ENCODE data around the gene TFIP11.

The TFIP11 gene

GRCh38 chr22:26536056-26536761 lies 23.9 kb upstream of the TFIP11 start:
- Histone ChIP-seq H3K4me3 (ENCODE audit: low read depth, low read length) (no peak overlapping the region), H3K79me2 (no peaks in the 10 kb centered on the region), H3K36me3 (ENCODE audit: control insufficient read depth, insufficient read depth, low read length) (no peaks in the 10 kb centered on the region), H3K4me1 (no peaks in the 10 kb centered on the region), H3K27ac (no peak overlapping the region), H3K9me3 (ENCODE audit: control insufficient read depth, low read length) (no peaks in the 10 kb centered on the region), H3K27me3 (ENCODE audit: control insufficient read depth, insufficient read depth, low read length) (no peaks in the 10 kb centered on the region), H2AFZ (no peak overlapping the region), H3K4me2 (ENCODE audit: low read length) (no peak overlapping the region), H3K9ac (no peak overlapping the region)
- no peak for TF ChIP-seq CTCF (IDR thresholded peaks at IDR 0.05)

GRCh38 chr22:26535603-26535908 lies 23.3 kb upstream of the TFIP11 start:
- H3K36me3 ChIP-seq (ENCODE audit: control insufficient read depth, insufficient read depth, low read length), result no peaks in the 10 kb centered on the region
- H2AFZ ChIP-seq, result no peak overlapping the region
- H3K9ac ChIP-seq, result no peak overlapping the region
- no peak overlapping the region for H3K4me2 ChIP-seq (ENCODE audit: low read length)
- H3K4me1 ChIP-seq, result no peaks in the 10 kb centered on the region
- H3K9me3 ChIP-seq (ENCODE audit: control insufficient read depth, low read length), result no peaks in the 10 kb centered on the region
- H3K4me3 ChIP-seq (ENCODE audit: low read depth, low read length), result no peak overlapping the region
- TF ChIP-seq CTCF (IDR thresholded peaks at IDR 0.05), result no peak
- no peaks in the 10 kb centered on the region for H3K27me3 ChIP-seq (ENCODE audit: control insufficient read depth, insufficient read depth, low read length)
- H3K79me2 ChIP-seq, result no peaks in the 10 kb centered on the region
- no peak overlapping the region for H3K27ac ChIP-seq

GRCh38 chr22:26534874-26535602 lies 22.8 kb upstream of the TFIP11 start:
- H3K4me3 ChIP-seq (ENCODE audit: low read depth, low read length), result no peak overlapping the region
- no peak overlapping the region for H3K9ac ChIP-seq
- TF ChIP-seq CTCF (IDR thresholded peaks at IDR 0.05), result no peak
- H3K27ac ChIP-seq, result no peak overlapping the region
- H3K4me2 ChIP-seq (ENCODE audit: low read length), result no peak overlapping the region
- H3K27me3 ChIP-seq (ENCODE audit: control insufficient read depth, insufficient read depth, low read length), result no peaks in the 10 kb centered on the region
- H3K9me3 ChIP-seq (ENCODE audit: control insufficient read depth, low read length), result no peaks in the 10 kb centered on the region
- no peaks in the 10 kb centered on the region for H3K4me1 ChIP-seq
- no peaks in the 10 kb centered on the region for H3K36me3 ChIP-seq (ENCODE audit: control insufficient read depth, insufficient read depth, low read length)
- H2AFZ ChIP-seq, result no peak overlapping the region
- H3K79me2 ChIP-seq, result no peaks in the 10 kb centered on the region

GRCh38 chr22:26534171-26534855 lies 22.0 kb upstream of the TFIP11 start:
- H3K4me1 ChIP-seq, result no peaks in the 10 kb centered on the region
- H3K36me3 ChIP-seq (ENCODE audit: control insufficient read depth, insufficient read depth, low read length), result no peaks in the 10 kb centered on the region
- no peaks in the 10 kb centered on the region for H3K79me2 ChIP-seq
- H2AFZ ChIP-seq, result no peak overlapping the region
- no peaks in the 10 kb centered on the region for H3K27me3 ChIP-seq (ENCODE audit: control insufficient read depth, insufficient read depth, low read length)
- no peaks in the 10 kb centered on the region for H3K9me3 ChIP-seq (ENCODE audit: control insufficient read depth, low read length)
- no peak overlapping the region for H3K27ac ChIP-seq
- no peak overlapping the region for H3K4me3 ChIP-seq (ENCODE audit: low read depth, low read length)
- no peak overlapping the region for H3K4me2 ChIP-seq (ENCODE audit: low read length)
- H3K9ac ChIP-seq, result no peak overlapping the region
- TF ChIP-seq CTCF (IDR thresholded peaks at IDR 0.05), result no peak
